GM10266 (cell line): ENCODE data around the gene FAM83G.

ENCODE experiments used
- DNase-seq: peaks from one replicate; pipeline ENCODE4 v3.0.0; 2012; ENCODE audit errors: extremely low spot score
- TF ChIP-seq, protein P1 (sequence below): IDR thresholded peaks from 2 replicates; pipeline ENCODE4 v1.5.1; 2012; ENCODE audit warnings: mild to moderate bottlenecking, low read depth; ENCODE audit not compliant: control insufficient read depth, insufficient read depth; ENCODE audit errors: missing control alignments

Gene FAM83G

DNA sequence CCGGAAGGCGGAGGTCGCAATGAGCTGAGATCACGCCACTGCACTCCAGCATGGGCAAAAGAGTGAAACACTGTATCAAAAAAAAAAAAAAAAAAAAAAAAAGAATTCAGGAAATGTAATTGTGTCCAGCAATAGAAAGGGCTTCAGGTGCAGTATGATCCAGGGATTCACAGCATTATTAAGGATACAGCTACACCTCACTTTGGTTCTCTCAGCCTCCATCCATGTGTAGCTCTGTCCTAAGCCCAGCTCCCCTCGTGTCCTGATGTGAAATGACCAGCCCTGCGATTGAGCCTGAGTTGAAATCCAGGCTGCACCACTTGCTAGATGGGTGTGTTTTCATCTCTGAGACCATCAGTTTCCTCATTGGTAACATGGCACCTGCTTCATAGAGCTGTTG lies 49.6 kb downstream of the FAM83G start:
- no peak for DNase-seq
- TF ChIP-seq, protein P1, sequence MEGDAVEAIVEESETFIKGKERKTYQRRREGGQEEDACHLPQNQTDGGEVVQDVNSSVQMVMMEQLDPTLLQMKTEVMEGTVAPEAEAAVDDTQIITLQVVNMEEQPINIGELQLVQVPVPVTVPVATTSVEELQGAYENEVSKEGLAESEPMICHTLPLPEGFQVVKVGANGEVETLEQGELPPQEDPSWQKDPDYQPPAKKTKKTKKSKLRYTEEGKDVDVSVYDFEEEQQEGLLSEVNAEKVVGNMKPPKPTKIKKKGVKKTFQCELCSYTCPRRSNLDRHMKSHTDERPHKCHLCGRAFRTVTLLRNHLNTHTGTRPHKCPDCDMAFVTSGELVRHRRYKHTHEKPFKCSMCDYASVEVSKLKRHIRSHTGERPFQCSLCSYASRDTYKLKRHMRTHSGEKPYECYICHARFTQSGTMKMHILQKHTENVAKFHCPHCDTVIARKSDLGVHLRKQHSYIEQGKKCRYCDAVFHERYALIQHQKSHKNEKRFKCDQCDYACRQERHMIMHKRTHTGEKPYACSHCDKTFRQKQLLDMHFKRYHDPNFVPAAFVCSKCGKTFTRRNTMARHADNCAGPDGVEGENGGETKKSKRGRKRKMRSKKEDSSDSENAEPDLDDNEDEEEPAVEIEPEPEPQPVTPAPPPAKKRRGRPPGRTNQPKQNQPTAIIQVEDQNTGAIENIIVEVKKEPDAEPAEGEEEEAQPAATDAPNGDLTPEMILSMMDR: no peak

DNA sequence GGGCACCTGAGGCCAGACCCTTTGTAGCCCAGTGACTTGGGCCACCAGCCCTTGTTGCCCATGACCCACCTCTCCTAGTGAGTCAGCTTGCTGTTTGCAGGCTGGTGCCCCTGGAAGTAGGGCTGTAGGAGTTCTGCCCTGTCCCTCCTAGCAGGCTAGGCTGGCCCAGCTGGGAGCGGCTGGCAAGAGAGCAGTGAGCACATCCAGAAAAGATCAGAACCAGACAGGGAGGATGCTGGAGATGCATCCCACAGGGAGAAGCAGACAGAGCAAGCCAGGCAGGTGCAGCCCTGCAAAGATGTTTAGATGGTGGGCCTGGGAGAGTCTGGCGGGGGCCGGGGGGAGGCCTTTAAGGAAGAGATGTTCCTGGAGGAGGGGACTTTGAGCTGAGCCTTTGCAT lies 50.2 kb downstream of the FAM83G start:
- no peak for DNase-seq
- TF ChIP-seq, protein P1: no peak

DNA sequence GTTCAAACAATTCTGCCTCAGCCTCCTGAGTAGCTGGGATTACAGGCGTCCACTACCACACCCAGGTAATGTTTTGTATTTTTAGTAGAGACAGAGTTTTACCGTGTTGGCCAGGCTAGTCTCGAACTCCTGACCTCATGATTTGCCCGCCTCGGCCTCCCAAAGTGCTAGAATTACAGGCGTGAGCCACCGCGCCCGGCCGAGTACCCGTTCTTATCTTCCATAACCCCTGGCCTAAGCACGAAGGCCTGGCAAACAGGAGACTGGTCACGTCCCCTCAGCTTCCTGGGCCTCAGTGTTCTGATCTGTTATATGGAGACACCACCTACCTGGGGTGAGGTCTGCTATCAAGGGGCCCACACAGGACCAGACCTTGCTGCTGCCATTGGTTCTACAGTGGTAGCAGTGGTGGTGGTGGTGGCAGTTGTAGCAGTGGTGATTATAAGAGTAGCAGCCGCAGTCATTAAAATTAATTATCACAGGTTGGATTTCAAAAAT lies 51.3 kb downstream of the FAM83G start:
- DNase-seq: no peak
- TF ChIP-seq, protein P1: no peak

DNA sequence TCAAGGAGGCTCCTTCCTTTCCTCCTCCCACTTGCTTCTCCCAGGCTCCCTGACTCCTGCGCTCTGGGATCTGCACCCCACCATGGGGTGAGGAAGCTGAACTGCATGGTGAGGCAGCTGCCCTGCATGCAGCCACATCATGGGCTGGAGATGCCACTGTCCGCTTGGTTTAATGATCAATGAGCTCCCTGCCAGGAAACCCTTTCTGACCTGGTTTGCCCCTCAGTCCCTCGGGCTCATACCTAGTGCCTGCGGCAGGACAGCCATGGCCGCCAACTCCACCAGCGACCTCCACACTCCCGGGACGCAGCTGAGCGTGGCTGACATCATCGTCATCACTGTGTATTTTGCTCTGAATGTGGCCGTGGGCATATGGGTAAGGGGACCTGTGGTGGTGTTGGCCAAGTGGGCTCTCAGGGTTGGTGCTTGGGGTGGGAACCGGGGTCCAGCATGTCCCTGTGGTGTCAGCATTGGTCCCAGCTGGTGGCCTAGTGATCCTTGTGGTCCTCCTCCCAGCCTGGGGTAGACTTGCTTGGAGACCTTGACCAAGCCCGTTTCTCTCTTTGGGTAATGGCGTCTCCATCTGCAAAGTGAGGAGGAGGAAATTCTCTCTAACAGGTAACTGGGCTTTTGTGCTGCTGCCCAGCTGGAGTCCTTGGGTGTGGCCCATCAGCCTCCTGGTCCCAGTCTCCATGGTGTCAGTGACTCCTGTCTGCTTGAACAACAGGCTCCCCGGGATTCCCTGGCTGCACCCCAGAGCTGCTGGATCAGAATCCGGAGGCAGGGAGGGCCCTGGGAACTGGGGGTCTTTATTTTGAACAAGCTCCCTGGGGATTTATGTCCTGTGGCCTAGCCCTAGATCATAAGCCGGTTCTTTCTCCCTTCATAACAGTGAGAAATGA lies 52.4 kb downstream of the FAM83G start, which contains the start of gene SLC5A10:
SLC5A10 (plus strand) TSS at position 225 of the 902 bp plus-strand sequence; CDS start at position 266, 41 bp downstream.
- TF ChIP-seq, protein P1: no peak
- DNase-seq: no peak

DNA sequence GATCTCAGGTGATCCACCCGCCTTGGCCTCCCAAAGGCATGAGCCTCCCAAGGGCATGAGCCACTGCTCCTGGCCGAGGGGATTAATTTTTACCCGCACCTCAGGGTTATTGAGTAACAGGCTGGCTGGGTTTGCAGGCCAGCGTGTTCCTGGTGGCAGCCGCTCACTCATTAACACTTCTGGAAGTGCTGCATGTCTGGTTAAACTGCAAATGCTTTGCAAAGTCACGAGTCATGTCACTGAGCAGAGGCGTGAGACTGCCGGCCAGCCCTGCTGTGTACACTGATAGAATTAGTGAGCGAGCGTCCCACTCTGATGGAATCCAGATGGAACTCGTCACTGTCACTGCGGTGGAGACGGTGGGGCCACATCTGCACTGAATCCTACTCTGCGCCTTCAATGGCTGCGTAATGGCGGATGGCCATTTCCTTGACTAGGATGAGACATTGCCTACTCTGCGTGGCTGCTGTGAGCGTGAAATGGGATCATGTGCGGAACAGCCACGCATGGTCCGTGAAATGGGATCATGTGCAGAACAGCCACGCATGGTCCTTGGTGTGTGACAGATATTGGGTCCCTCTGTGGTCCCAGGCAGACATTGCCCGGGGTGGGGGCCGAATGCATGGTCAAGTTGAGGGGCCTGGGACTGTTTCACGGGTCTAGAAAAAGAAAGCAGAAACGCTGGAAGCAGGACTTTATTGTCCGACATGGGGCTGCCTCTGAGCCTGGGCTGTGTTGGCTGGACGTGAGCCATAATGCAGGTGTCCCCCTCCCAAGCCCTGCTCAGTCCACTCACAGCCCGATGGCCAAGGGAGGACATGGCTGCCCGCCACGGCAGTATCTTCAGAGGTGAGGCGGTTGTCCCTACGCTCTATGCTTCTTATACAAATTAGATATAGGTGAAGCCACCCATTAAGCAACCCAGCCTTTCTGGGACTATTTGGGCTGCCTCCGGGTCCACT lies 53.3 kb downstream of the FAM83G start:
- TF ChIP-seq, protein P1: no peak
- DNase-seq: no peak

DNA sequence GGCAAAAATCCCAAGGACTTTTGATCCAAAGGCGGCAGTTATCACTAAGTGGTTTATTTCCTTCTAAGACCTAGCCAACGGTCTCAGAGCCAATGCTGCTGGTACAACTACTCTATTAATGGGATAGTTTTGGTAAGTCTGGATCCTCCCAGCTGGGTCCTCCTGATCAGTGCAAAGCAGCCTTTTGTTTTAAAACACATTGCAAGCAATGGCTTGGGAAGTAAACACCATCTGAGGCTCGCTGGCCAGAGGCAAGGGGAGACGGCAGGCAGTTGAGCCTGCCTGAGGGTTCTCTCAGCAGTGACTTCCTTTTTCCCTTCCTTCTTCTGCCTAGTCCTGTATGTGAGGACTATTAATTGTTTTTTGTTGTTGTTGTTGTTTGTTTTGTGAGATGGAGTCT lies 54.2 kb downstream of the FAM83G start:
- TF ChIP-seq, protein P1: no peak
- DNase-seq: no peak

DNA sequence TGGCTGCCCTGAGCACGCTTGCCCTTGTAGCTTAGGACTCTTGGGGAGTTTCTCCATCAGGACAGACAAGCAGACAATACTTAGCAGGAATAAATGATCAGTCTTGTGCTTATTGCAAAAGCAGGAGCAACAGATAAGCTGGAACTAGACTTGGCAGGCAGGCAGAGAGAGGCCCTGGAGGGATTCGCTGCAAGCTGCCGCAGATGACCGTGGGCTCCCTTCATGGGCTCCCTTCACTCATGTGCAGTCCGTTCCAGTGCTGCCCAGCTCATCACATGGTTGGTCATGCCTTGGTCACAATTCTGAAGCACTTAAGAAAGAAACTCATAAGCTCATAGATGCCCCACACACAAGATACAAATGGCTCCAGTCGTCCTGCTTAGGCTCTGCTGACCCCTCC lies 55.0 kb downstream of the FAM83G start:
- TF ChIP-seq, protein P1: no peak
- DNase-seq: no peak
